GM18498 (cell line): ENCODE measurements around the gene RAB24.
"Not testable (repeated sequence)": the region's sequence is repeated elsewhere in the genome, so short reads cannot be mapped to it uniquely, and the experiment has no call there.

Source experiments
- ATAC-seq: cut with Tn5 transposase; IDR thresholded peaks from one replicate; pipeline ENCODE4 v1.9.1; 2021; ENCODE audit warnings: mild to moderate bottlenecking, moderate library complexity; ENCODE audit not compliant: unreplicated experiment

Gene RAB24

GRCh38 chr5:177303121-177303924 lies at the start of gene RAB24, which contains the start of gene PRELID1:
TSS of gene RAB24 (minus strand) at chr5:177303719. CDS start at chr5:177303288, 431 bp downstream.
TSS of gene PRELID1 (plus strand) at chr5:177303799. CDS start at chr5:177303986, 187 bp downstream.
- peak; percentile 68 for ATAC-seq

DNA sequence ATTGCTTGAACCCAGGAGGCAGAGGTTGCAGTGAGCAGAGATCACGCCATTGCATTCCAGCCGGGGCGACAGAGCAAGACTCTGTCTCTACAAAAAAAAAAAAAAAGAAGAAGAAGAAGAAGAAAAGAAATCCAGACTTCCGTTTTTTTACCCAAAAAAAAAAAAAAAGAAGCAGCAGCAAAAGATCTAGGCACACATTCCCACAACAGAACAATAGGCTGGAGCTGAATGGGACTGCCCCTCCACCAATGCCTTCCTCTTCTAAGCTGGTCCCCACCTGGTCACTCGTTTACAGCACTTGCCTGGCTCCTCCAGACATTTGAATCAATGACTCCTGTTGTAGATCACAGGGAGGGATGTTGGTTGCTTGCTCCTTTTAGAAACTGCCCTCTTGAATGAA lies 49.6 kb upstream of the RAB24 start:
- no peak for ATAC-seq

- ATAC-seq = peak; percentile 94
These were observed 48.1 kb upstream of the RAB24 start, which contains the start of gene LMAN2 for GRCh38 chr5:177351392-177352329. TSS of gene LMAN2 (minus strand) at chr5:177351668. CDS start at chr5:177351647, 21 bp downstream.

GRCh38 chr5:177350776-177351391 lies 47.4 kb upstream of the RAB24 start:
- ATAC-seq = no peak

DNA sequence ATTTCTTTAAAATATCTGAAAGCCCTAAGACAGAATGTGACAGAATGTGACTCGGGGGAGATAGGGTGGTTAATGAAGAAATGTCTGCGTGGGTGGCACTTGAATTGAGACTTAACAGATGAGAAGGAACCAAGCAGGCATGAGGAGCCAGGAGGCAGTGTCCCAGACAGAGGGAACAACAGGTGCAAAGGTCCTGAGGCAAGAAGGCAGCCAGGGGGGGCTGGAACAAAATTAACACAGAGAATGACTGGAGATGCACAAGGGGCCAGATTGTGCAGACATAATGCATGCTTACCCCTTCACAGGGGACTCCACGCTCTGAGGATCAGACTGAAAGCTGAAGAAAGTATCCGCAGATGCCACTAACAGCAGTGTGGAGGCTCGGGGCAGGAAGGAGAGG lies 46.2 kb upstream of the RAB24 start:
- no peak for ATAC-seq

GRCh38 chr5:177349362-177349647 lies 45.8 kb upstream of the RAB24 start:
- ATAC-seq = no peak

GRCh38 chr5:177347699-177348098 lies 44.2 kb upstream of the RAB24 start:
- no peak for ATAC-seq

DNA sequence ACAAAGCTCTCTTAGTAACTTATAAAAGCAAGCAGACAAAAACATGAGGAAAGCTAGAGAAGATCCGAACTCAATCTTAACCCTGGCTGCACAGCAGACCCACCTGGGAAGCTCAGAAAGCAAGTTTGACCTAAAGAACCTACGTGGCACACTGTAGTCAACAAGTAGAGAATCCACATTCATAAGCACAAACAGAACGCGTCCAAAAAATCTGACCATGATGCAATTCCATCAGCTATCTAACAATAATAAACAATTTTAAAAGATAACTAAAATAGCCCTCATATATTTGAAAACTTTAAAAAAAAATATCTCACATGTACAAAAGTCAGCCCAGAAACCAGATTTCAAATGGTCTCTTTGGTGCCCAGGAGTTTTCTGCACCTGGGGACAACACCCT lies 43.3 kb upstream of the RAB24 start:
- no peak for ATAC-seq

- no peak for ATAC-seq
These were observed 41.4 kb upstream of the RAB24 start for GRCh38 chr5:177344891-177345290.

- no peak for ATAC-seq
These were observed 40.3 kb upstream of the RAB24 start for GRCh38 chr5:177343777-177344176.

- not testable (repeated sequence) for ATAC-seq
These were observed 39.5 kb upstream of the RAB24 start for GRCh38 chr5:177343000-177343399.

DNA sequence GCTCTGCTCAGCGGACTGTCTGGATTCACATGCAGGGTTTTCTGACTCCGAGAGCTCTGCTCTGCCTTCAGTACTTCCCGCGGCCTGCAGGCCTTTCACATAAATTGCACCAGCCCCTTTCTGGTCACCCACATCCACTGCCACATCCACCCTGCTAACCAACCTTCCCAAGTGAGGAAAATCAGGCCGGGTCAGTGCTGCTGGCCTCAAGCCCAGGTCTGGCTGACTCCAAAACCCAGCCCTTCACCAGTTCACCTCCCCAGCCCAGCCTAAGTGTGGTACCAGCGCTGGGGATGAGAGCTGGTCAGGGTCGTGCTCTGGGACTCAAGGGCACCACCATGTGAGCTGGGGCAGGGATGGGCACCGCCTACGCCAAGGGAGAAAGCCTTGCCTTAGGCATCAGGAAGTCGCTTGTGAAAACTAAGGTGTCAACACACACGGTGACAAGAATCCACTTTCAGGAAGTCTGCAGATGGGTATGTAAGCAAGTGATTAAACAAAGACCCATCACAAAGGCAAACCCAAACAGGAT lies 35.7 kb upstream of the RAB24 start:
- no peak for ATAC-seq

DNA sequence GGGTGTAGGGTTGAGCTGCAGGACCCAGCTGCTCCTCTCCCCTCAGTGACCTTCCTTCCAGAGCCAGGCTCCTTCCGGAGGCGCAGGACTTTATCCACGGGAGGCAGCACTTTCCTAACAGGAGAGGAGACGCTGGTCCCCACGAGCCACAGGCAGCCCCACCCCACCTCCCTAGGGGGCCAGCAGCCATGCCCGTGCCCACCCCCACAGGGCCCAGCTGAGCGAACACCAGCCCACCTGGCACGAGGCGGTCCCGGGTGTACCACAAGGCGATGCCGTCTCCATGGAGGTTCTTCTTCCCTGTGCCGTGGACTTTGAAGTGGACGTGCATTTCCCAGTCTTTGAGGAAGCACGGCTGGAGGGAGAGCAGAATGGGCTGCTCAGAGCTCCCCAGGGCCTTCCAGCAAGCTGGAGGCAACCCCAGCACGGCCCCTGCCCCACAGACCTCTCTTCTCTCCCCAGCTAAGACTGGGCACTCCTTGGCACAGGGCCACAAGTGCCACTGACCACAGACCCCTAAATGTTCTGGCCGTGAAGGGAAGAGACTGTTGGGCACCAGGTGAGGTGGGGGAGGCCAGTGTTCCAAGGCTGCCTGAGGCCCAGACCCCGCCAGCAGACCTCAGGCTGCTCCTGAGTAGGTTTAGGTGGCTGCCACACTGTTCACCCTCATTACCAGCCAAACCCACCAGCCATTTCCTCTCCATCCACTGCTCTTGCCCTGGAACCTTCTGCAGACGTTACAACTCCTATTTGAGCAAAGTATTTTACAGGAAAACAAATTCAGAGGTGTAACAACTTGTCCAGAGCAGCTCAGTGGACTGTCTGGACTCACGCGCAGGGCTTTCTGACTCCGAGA lies 35.0 kb upstream of the RAB24 start:
- ATAC-seq = no peak

- no peak for ATAC-seq
These were observed 33.3 kb upstream of the RAB24 start for GRCh38 chr5:177336603-177337494.

DNA sequence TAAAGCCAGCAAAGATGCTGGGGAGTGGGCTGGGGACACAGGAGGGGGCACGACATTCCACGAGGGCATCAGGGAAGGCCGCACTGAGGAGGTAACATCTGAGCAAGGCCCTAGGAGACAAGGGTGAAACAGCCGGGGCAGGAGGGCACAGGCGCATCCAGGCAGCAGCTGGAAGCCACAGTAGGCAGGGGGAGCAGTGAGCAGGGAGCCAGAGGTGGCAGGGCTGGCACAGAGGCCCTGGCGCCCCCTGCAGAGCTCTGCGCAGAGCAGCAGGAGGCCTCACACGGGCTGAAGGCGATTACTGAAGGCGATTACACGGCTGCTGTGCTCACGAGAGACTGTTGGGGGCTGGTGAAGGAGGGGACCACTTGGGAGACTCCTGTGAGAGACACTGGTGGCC lies 32.6 kb upstream of the RAB24 start:
- no peak for ATAC-seq

- no peak for ATAC-seq
These were observed 32.2 kb upstream of the RAB24 start for GRCh38 chr5:177335701-177336065.

- no peak for ATAC-seq
These were observed 31.5 kb upstream of the RAB24 start for GRCh38 chr5:177334781-177335700.

DNA sequence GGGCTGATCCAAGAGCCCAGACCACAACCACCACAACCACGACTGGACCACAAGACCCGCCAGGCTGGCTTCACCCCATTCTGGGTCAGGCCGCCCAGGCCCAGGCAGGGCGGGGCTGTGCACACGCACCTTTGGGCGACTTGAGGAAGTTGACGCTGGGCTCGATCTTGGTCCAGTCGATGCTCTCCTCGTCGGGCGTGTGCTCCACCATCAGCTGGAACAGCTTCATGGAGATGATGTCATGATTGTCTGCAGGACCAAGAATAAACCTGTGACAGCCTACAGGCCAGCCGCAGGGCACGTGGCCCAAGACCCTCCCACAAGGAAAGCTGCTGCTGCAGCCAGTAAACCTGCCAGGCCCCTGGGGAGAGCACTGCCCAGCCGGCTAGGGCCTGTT lies 30.6 kb upstream of the RAB24 start:
- no peak for ATAC-seq
